Stimulated activated memory B cell treated with anti-CD40 and anti-IgM and Interleukin-4, amounts not matched to agents 10 μg/mL and 1 μg/mL and 100 μg/mL, for 72 hours (primary cell): ENCODE data around the gene PPP1R37.
"Not testable (repeated sequence)": the region's sequence is repeated elsewhere in the genome, so short reads cannot be mapped to it uniquely, and the experiment has no call there.

Experiments
- ATAC-seq: fragments of 150-1000 bp; cut with Tn5 transposase; 2 replicates; pipeline ENCODE4 v1.10.0; 2021
- H3K27ac Mint-ChIP-seq: one replicate; pipeline ENCODE4 v1.8.0; 2022; ENCODE audit warnings: mild to moderate bottlenecking, mixed read lengths
- H3K27me3 Mint-ChIP-seq: one replicate; pipeline ENCODE4 v1.8.0; 2022; ENCODE audit warnings: mixed read lengths
- H3K36me3 Mint-ChIP-seq: one replicate; pipeline ENCODE4 v1.8.0; 2022; ENCODE audit warnings: mixed read lengths
- H3K4me1 Mint-ChIP-seq: one replicate; pipeline ENCODE4 v1.8.0; 2022; ENCODE audit warnings: mixed read lengths
- H3K4me3 Mint-ChIP-seq: one replicate; pipeline ENCODE4 v1.8.0; 2022; ENCODE audit warnings: mild to moderate bottlenecking, moderate library complexity, mixed read lengths
- H3K9me3 Mint-ChIP-seq: one replicate; pipeline ENCODE4 v1.8.0; 2022; ENCODE audit warnings: mixed read lengths

Gene PPP1R37

DNA sequence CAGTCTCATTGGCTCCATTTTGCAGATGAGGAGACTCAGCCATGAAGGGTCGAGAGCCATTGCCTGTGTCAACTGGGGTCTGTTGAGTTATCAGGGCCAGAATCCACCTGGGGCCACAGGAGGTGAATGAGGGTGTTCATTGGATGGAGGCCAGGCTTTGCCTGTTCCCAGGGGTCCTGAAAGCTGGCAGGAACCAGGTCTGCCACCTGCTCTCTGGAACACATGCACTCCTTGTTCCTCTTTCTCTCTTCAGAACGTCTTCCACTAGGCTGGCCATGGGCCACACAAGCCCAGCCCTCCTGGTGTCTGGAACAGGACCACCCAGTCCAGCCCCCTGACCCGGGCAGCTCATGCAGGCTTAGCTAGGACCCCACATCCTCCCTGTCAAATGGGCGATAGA, 21.1 kb downstream of the PPP1R37 start:
- Mint-ChIP-seq H3K4me1 (peaks cover 80% of the 10 kb centered on the region), H3K36me3 (no peaks in the 10 kb centered on the region), H3K4me3 (no peak overlapping the region), H3K9me3 (no peaks in the 10 kb centered on the region), H3K27me3 (no peaks in the 10 kb centered on the region), H3K27ac (no peak overlapping the region)
- ATAC-seq: no peak

DNA sequence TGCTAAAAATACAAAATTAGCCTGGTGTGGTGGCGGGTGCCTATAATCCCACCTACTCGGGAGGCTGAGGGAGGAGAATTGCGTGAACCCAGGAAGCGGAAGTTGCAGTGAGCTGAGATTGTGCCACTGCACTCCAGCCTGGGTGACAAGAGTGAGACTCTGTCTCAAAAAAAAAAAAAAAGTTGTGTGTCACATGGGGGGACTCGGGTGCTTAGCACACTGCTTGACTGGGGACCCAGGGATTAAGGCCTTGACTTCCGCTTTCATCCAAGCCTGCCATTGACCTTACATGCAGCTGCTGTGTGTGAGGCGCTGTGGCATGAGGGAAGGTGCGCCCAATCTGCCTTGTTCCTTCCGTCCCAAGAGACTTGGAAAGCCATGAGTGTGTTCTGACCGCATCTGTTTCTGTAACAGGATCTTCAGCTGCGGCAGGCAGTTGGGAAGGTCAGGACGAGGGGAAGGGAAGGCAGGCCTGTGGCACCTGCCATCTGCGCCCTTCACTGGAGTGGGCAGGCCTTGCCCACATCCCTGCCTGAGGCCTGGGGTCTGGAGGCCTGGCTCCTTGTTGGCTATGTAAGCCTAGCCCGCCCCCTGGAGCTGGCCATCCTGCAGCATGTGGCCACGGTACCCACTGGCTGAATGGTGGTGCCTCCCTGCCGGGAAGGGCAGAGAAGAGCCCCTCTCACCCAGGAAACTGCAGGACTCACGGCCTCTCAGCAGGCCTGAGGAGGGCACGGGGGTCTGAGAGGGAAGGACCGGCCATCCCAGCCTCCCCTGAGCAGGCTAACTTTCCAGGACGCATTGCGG, 23.0 kb downstream of the PPP1R37 start:
- H3K36me3 Mint-ChIP-seq: no peaks in the 10 kb centered on the region

DNA sequence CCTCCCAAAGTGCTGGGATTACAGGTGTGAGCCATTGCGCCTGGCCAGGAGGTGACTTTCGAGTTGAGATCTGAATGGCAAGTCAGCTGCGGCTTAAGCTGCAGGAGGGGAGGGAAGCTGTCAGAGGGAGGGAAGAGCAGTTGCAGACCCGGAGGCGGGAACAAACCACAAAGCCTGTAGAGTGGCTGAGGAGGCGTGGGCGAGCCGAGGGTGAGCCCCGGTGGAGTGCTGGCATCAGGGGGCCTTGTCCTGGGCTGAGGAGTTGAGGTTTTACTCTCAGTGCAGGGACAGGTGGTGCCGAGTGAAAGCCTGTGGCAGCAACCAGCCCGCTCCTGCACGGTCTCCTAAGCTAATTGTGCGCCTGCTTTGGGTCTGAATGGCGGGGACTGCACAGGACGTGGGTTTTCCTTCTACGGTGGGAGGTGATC, 24.2 kb downstream of the PPP1R37 start:
- peak; percentile 77 for ATAC-seq
- Mint-ChIP-seq H3K9me3 (no peaks in the 10 kb centered on the region), H3K36me3 (no peaks in the 10 kb centered on the region), H3K4me3 (peak overlapping the region; percentile 25), H3K4me1 (peaks cover 81% of the 10 kb centered on the region), H3K27me3 (no peaks in the 10 kb centered on the region), H3K27ac (peak overlapping the region; percentile 83)

More for the DNA sequence above, 23.0 kb downstream of the PPP1R37 start:
- Mint-ChIP-seq H3K4me3 (no peak overlapping the region), H3K27me3 (no peaks in the 10 kb centered on the region), H3K27ac (no peak overlapping the region), H3K9me3 (no peaks in the 10 kb centered on the region), H3K4me1 (peaks cover 75% of the 10 kb centered on the region)
- ATAC-seq: no peak

DNA sequence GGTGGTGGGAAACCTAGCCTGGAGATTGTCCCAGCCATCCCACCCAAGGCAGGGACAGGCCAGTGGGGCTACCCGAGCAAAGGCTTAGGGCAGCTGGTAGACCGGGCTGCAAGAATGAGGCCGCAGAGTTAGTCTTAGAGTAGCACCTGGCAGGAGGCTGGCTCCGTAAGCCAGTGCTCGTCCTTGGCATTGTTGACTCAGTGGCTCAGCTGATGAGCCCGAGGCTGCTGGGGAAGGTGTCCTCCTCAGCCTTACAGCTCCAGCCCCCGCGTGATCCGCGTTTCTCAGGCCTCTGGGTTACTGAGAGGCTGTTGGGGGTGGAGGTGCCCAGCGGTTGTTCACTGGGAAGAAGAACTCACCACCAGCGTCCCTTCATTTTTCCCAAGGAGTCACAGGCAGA, 24.7 kb downstream of the PPP1R37 start:
- Mint-ChIP-seq H3K27ac (peak overlapping the region; percentile 83), H3K27me3 (no peaks in the 10 kb centered on the region), H3K9me3 (no peaks in the 10 kb centered on the region), H3K4me3 (no peak overlapping the region), H3K36me3 (no peaks in the 10 kb centered on the region), H3K4me1 (peaks cover 81% of the 10 kb centered on the region)
- no peak for ATAC-seq

DNA sequence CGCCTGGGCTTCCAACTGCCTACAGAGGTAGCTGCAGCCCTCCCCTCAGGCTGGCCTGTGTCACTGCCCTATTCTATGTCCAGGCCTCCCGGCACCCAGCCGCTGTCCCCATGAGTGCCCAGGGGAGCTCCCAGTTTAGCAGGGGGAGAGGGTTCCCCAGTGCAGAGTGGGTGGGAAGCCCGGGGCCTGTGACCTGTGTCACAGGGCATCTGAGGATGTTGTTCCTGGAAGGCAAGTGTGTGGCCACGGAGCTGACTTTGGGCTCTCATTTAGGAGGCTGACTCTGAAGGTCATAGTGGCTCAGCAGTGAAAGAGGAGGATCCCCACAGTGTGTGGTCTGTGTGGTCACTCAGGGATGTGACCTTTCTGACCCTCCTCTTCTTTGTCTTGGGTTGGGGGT, 25.1 kb downstream of the PPP1R37 start:
- no peaks in the 10 kb centered on the region for H3K9me3 Mint-ChIP-seq
- peak overlapping the region; percentile 83 for H3K27ac Mint-ChIP-seq
- peaks cover 81% of the 10 kb centered on the region for H3K4me1 Mint-ChIP-seq
- no peak overlapping the region for H3K4me3 Mint-ChIP-seq
- no peak for ATAC-seq
- no peaks in the 10 kb centered on the region for H3K36me3 Mint-ChIP-seq
- H3K27me3 Mint-ChIP-seq: no peaks in the 10 kb centered on the region

DNA sequence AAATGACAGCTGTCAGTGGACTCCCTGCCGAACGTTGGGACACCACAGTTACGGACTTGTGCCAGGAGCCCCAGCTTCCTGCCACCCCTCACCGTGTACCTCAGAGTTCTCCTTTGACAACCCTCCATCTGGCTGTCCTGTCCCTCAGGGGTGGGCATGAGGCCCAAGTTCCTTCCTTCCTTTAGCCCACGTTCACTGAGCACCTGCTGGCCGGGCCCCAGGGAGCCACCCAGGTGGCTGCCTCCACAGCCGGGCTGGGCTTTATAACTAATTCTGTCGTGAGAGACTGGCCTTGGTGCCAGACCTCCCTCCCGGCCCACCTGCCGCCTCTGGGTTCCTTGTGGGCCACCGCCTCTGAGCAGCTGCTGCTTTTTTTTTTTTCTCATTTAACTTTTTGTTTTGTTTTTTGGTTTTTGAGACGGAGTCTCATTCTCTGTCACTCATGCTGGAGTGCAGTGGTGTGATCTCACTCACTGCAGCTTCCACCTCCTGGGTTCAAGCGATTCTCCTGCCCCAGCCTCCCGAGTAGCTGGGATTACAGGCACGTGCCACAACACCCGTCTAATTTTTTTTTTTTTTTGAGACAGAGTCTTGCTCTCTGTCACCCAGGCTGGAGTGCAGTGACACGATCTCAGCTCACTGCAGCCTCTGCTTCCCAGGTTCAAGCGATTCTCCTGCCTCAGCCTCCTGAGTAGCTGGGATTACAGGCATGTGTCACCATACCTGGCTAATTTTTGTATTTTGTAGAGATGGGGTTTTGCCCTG, 25.8 kb downstream of the PPP1R37 start:
- peak overlapping the region; percentile 83 for H3K27ac Mint-ChIP-seq
- H3K4me1 Mint-ChIP-seq: peaks cover 78% of the 10 kb centered on the region
- H3K4me3 Mint-ChIP-seq: peak overlapping the region; percentile 40
- not testable (repeated sequence) for H3K9me3 Mint-ChIP-seq, H3K36me3 Mint-ChIP-seq, H3K27me3 Mint-ChIP-seq
- ATAC-seq: peak; percentile 80

DNA sequence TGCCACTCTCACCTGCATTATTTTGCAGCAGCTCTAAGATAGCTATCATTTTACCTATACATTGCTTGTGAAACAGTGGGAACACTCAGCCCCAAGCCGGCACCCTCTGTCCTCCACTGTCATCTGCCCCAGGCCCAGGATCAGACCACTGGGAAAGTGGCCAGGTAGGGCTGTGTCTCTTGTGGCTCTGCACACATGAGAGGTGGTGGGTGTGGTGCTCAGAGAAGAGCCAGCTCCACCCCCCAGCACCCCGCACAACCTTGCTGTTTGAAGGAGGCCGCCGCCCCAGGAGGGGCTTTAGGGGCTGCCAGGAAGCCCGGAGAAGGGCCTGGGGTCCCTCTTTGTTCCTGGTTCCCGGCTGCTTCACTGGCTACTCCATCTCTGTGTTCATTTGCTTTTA, 26.6 kb downstream of the PPP1R37 start:
- Mint-ChIP-seq H3K27me3 (no peaks in the 10 kb centered on the region), H3K9me3 (no peaks in the 10 kb centered on the region), H3K27ac (peak overlapping the region; percentile 83), H3K4me1 (peaks cover 78% of the 10 kb centered on the region), H3K36me3 (no peaks in the 10 kb centered on the region), H3K4me3 (no peak overlapping the region)
- no peak for ATAC-seq

DNA sequence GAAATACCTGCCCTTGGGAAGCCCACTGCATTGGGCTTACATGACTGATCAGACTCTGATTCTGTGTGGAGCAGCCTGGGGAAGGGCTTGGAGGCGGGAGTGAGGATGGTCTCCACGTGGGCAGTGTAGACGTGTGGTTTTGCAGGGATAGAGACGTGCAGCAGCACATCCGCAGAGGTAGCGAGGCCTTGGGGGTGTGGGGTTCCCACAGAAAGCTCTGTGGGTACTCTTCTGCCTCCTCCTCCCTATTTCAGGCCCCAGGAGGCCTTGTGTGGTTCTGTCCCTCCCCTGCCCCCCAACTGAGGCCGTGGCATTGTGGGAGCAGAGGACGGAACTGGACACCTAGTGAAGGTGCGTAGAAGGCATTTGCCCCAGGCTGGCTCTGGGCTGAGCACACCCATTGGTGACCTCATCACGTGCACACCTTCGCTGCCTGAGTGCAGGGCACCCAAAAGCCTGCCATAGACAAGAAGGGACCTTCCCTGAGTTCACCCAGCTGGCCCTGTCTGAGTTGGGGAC, 28.9 kb downstream of the PPP1R37 start:
- no peaks in the 10 kb centered on the region for H3K27me3 Mint-ChIP-seq
- no peak overlapping the region for H3K4me3 Mint-ChIP-seq
- peak overlapping the region; percentile 31 for H3K27ac Mint-ChIP-seq
- peaks cover 82% of the 10 kb centered on the region for H3K4me1 Mint-ChIP-seq
- H3K36me3 Mint-ChIP-seq: no peaks in the 10 kb centered on the region
- no peaks in the 10 kb centered on the region for H3K9me3 Mint-ChIP-seq
- ATAC-seq: no peak

DNA sequence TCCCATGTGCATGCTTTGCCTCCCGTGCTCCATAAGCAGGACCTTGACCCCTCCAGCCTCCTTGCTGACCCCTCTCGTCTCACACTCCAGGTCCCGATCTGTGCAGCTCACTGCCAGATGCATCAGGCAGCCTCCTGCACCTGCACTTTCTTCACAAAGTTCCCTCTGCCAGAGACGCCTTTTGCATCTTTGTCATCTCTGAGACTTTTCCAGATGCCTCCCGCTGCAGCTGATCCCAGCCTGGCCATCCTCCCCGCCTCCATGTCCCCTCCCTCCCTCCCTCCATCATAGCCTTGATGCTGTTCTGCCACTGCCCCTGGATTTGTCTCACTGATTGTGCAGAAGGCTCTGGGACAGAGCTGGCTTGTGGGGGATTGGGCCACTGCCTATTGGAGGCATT, 29.9 kb downstream of the PPP1R37 start:
- no peaks in the 10 kb centered on the region for H3K36me3 Mint-ChIP-seq
- no peak overlapping the region for H3K4me3 Mint-ChIP-seq
- H3K27me3 Mint-ChIP-seq: no peaks in the 10 kb centered on the region
- no peak for ATAC-seq
- no peaks in the 10 kb centered on the region for H3K9me3 Mint-ChIP-seq
- peaks cover 73% of the 10 kb centered on the region for H3K4me1 Mint-ChIP-seq
- H3K27ac Mint-ChIP-seq: no peak overlapping the region

DNA sequence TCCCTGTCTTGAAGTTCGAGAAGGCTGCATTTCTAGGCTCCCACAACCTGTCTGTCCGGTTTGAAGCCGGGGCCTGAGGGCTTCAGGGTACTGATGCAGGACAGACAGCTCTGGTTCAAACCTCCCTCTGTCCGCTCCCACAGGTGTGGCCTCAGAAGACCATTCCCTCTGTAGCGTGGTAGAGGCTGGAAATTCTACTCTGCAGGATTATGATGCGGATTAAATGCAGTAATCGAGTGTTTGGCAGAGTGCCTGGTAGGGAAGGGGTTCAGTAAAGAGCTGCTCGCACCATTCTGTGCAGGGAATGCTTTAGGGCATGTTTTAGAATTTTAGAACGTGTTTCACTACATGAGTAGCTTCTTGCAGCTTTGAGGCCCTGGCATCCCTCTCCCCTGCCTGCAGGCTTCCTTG, 30.5 kb downstream of the PPP1R37 start:
- H3K9me3 Mint-ChIP-seq: no peaks in the 10 kb centered on the region
- ATAC-seq: no peak
- H3K27me3 Mint-ChIP-seq: no peaks in the 10 kb centered on the region
- H3K36me3 Mint-ChIP-seq: no peaks in the 10 kb centered on the region
- H3K4me3 Mint-ChIP-seq: no peak overlapping the region
- H3K4me1 Mint-ChIP-seq: peaks cover 67% of the 10 kb centered on the region
- no peak overlapping the region for H3K27ac Mint-ChIP-seq

DNA sequence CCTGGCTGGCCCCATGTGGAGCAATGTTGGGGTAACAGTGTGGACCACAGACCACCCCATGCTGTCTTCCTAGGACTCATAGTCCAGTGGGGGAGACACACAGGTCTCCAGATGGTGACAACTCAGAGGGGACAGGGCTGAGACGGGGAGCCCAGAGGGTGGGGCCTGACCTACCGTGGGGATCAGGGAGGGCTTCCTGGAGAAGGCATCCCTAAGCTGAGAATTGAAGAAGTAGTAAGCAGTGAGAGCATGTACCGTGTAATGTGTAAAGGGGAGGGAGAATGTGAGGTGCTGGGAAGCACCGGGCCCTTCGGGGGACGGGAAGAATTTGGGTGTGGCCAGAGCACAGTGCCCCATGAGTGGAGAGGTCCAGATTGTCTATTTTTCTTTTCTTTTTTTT, 31.0 kb downstream of the PPP1R37 start:
- H3K27me3 Mint-ChIP-seq: no peaks in the 10 kb centered on the region
- H3K4me1 Mint-ChIP-seq: peaks cover 61% of the 10 kb centered on the region
- no peak for ATAC-seq
- H3K27ac Mint-ChIP-seq: no peak overlapping the region
- H3K4me3 Mint-ChIP-seq: no peak overlapping the region
- H3K9me3 Mint-ChIP-seq: no peaks in the 10 kb centered on the region
- H3K36me3 Mint-ChIP-seq: no peaks in the 10 kb centered on the region

DNA sequence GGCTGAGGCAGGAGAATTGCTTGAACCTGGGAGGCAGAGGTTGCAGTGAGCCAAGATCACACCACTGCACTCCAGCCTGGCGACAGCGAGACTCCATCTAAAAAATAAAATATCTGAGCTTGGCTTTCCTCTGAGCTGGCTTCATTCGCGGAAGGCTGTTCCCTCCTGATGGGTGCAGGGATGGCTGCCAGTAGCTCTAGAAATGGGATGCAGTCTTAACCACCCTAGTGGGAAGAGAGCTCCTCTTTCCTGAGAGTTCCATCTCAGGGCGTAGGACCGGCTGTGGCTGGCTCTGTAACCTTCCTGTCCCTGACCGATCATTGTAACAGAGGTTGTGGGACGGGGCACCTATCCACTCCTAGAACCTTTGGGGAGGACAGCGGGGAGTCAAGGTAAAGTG, 32.4 kb downstream of the PPP1R37 start:
- Mint-ChIP-seq H3K27me3 (no peaks in the 10 kb centered on the region), H3K4me1 (peaks cover 51% of the 10 kb centered on the region), H3K27ac (no peak overlapping the region)

DNA sequence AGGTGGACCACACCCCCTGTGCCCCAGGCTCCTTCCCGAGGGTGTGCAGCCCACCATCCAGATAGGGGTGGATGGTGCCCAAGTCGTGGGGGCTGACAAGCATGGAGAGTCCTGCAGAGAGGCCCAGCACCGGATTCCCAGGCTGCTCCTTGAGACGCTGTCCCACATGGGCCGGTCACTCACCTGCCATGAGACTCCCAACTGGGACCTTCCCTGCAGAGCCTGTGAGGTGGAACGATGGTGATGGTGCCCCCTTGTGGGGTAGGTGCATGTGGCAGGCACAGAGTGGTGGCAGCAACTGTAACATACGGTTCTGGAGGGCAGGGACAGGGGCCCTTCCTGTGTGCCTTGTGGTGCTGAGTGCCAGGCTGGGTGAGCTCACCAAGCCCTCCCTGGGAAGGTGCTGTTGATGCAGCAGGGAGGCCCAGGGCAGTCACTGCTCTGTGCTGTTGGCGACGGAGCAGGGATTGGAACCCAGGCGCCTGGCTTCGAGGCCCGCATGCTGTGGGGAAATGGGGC, 33.1 kb downstream of the PPP1R37 start:
- no peaks in the 10 kb centered on the region for H3K9me3 Mint-ChIP-seq
- H3K4me3 Mint-ChIP-seq: no peak overlapping the region
- no peaks in the 10 kb centered on the region for H3K27me3 Mint-ChIP-seq
- H3K4me1 Mint-ChIP-seq: peaks cover 51% of the 10 kb centered on the region
- peak; percentile 84 for ATAC-seq
- H3K36me3 Mint-ChIP-seq: no peaks in the 10 kb centered on the region
- no peak overlapping the region for H3K27ac Mint-ChIP-seq

More for the DNA sequence above, 32.4 kb downstream of the PPP1R37 start:
- Mint-ChIP-seq H3K36me3 (no peaks in the 10 kb centered on the region), H3K9me3 (no peaks in the 10 kb centered on the region), H3K4me3 (no peak overlapping the region)
- no peak for ATAC-seq

DNA sequence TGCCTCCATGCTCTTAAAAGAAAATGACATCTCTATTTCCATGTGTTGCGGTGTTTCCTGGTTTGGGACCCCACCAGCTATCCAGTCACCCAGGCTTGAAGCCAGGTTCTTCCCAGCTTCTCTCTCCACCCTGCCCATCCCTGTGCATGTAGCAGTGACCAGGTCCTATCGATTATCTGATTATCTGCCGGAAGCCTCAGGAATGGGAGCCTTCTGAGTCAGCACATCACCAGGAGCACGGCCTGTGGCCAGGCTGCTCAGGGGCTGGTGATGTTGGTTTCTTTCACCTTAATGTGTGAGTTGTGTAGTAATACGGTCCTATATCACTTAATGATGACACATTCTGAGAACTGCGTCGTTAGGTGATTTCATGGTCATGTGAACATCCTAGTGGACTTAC, 33.7 kb downstream of the PPP1R37 start:
- H3K27me3 Mint-ChIP-seq: no peaks in the 10 kb centered on the region
- no peak overlapping the region for H3K4me3 Mint-ChIP-seq
- no peaks in the 10 kb centered on the region for H3K36me3 Mint-ChIP-seq
- H3K27ac Mint-ChIP-seq: no peak overlapping the region
- no peak for ATAC-seq
- H3K9me3 Mint-ChIP-seq: no peaks in the 10 kb centered on the region
- H3K4me1 Mint-ChIP-seq: peaks cover 49% of the 10 kb centered on the region

DNA sequence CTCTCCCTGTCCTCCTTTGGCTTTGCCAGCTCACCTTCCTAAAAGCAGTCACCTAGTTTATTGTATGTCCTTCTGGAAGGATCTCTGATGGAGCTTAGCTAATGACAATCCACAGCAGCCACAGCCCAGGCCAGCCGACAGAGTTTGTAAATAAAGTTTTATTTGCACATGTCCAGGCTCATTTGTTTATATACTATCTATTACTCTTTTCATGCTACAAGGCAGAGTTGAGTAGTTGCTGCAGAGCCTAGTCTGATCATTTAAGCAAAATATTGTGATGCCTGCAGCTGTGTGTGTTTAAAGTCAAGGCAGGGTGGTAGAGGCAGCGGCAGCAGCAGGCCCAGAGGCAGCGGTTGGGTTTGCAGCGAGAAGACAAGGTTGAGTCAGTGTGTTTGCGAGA, 35.2 kb downstream of the PPP1R37 start:
- Mint-ChIP-seq H3K27ac (no peak overlapping the region), H3K4me3 (no peak overlapping the region), H3K27me3 (no peaks in the 10 kb centered on the region), H3K9me3 (no peaks in the 10 kb centered on the region), H3K36me3 (no peaks in the 10 kb centered on the region), H3K4me1 (peaks cover 38% of the 10 kb centered on the region)
- no peak for ATAC-seq
